ENCODE data around the gene FRMD3.

The FRMD3 gene

DNA sequence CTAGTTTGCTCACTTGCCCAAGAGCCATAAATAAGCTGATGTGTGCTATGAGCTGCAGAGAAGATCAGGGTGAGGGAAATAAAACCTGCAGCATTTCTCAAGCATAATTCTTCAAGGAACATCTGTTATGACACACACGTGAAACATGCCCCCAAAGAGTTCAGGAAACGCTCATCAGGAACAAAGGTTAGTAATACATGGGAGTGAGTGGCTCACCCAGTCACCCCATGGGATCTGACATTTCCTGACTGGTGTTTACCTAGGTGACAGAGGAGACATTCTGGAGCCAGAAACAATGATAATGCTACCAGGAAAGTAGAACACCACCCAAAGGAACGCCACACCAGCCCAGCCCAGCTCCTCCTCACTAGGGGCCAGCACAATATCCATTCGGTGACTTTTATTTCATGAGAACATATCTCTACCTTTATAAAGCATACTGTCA is 66.0 kb downstream of the FRMD3 start:
- no peak for DNase-seq

DNA sequence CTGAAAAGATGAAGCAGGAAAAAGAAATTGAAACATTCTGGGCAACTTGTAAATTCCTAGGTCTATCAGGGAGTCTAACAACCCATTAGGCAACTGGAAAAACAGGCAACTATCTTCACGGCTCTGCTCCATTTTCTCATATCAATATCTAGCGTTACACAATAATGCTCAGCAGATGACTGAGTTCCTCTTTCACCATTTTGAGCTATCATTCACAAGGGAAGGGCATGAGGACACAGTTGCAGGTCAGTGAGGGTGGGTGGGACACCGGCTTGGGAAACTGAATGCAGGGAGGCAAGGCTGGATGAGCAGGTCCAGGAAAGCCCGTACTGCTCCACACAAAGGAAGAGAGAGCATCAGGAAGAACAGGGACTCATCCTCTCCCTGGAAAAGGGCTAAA is 67.0 kb downstream of the FRMD3 start:
- no peak for DNase-seq

DNA sequence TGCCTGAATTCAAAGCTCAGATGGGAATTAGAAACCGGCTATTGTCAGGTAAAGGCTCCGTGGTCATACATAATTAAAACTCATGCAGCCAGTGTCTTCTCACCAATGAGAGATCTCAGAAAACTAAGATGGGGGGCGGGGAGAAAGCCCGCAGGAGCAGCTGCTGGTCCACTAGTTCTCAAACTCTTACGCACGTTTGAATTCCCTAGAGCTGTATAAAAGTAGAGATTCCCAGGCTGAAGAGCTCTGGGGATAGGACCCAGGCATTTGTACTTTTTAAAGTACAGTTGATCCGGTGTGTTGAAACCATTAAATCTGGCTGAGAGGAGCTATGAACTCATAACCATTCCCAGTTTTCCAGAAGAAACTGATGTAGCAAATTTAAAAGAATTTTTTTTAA is 68.5 kb downstream of the FRMD3 start:
- DNase-seq, result no peak

DNA sequence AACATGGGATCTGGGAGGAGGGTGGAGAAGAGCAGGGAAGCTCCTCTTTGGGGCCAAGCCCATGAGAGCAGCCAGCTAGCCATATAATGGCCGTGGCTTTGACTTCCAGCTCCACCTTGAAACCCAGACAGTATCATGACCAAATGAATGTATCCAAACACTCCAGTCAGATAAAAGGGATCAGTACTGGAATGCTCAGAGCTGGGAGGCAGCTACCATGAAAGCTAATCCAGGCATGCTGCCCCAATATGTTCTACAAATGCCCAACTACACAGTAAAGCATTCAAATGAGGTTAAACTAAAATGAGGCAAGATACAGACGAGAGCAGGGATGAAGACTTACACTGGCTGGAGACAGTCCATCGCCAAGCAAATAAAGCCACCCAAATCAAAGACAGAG is 69.4 kb downstream of the FRMD3 start:
- no peak for DNase-seq

DNA sequence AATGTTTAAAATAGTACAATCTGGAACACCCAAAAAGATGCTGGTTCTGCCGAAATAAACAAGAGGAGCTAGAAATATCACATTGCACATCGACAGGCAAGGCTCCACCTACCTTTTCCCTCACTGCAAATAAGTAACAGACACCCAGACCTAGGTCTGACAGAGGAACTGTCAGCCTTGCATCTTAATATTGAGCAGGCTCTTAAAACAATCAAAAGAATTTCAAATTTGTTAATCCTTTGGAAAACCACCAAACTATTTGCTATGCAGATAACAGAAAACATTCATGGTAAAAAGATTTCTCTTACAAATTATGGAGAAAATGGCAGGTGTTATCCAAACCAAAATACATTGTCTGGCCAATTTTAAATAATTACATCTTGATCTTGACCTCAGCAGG is 71.3 kb downstream of the FRMD3 start:
- no peak for DNase-seq

DNA sequence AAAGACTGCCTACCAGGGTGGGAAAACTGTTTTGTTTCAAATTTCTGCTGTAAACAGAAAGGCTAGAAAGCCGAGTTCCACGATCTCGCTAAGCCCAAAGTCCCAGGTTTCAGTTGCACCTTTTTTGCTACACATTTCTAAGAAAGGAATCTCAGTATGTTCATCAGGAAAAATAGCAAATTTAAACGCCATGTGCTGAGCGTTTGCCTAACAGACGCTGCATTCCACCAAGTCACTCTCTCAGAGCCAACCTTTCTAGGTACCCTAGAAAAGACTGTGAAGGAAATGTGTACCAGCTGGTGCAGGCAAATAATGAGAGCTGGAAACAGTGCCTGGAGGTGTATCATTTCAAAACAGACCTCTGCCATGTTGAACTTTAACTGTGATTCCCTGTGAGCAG is 71.8 kb downstream of the FRMD3 start:
- no peak for DNase-seq

DNA sequence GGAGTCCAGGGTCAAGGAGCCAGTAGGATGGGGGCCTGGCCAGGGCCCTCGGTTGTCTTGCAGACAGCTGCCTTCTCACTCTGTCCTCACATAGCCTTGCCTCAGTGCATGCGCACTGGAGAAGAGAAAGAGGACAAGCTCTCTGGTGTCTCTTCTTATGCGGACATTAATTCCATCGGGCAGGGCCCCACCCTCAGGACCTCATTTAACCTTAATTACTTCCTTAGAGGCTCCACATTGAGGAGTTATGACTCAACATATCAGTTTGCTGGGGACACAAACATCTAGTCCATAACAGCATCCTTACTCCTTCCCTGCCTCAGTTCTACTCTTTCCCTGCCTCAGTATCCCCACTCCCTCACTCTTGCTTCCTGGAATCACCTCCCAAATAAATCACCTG is 78.4 kb downstream of the FRMD3 start:
- DNase-seq, result no peak

DNA sequence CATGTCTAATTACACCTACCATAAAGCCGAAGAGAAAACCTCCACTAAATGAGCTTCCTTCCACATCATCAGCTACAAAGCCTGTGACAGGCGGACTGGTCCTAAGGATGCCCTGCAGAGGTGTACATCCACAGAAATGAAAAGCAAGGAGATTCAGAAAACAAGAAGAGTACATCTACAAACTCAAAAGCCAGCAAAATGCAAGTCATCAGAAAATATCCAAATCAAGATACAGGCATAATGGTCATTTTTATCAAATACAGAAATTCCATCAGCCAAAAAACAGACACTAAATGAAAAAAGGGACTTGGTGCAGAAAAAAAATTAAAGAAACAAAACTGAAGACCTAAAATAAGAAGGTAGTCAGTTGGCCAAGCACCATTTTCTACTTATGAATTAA is 79.7 kb downstream of the FRMD3 start:
- DNase-seq, result no peak

DNA sequence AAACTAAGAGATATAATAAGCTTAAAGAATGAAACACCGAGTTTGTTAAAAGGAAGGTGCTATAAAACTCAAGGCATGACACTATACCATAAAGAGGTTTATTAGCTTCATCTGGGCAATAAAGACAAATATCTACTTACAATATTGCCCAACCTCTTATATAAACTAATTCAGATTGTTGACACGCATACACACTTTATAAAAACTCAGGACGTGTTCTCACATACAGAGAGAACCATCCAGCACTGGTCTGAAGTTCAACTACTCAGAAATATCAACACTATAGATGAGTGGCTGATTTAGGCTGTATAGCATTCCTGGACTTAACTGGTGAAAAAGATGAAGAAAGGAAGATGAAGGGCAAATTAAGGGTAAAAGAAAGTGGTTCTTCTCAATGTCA is 81.2 kb downstream of the FRMD3 start:
- no peak for DNase-seq

DNA sequence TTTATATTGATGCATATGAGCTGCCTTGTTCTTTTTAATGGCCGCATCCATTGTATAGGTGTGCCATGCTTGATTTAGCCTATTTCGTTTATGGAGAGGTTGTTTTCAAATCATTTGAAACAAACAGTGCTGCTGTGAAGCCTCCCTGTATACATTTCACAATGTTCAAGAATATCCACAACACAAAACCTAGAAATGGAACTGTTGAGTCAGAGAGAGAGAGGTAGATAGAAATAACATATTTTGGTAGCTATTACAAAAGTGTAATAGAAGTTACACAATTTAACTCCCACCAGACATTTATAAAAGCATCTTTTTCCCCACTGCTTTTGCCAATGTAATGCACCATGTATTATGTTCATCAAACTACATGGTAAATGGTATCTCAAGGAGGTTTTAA is 82.0 kb downstream of the FRMD3 start:
- DNase-seq, result no peak

DNA sequence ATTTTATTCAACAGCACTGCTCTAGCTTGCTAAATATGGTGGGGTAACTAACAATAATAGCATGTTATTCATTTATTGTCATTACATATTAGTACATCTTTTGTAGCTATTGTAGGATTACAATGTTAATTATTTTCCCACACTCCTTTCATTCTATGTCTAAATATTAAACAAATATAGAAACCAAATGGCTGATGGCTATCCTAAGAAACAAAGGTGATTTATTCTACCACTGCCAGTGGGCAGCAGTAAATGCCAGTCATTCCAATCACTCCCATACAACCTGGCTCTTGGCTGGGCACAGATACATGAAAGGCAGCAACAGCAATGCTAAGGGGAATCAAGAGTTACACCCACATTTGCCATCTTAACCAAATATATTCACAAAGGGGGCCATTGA is 84.1 kb downstream of the FRMD3 start:
- no peak for DNase-seq

DNA sequence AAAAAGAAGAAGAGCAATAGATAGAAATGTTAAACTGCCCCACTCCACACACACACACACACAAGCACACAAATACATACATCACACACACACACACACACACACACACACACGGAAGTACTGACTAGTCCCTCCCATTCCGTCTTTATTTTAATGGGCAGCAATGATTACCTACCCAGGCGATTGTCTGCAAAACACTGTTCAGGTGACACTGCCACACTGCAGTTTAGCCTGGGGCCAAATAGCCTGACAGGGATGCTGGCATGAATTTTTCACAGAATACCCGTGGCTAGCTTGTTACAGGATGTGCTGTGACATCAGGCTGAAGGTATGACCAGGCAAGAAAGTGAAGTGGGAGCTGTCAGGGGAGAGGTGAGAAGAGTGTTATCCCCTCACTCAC is 86.9 kb downstream of the FRMD3 start:
- peak; percentile 47 for DNase-seq

DNA sequence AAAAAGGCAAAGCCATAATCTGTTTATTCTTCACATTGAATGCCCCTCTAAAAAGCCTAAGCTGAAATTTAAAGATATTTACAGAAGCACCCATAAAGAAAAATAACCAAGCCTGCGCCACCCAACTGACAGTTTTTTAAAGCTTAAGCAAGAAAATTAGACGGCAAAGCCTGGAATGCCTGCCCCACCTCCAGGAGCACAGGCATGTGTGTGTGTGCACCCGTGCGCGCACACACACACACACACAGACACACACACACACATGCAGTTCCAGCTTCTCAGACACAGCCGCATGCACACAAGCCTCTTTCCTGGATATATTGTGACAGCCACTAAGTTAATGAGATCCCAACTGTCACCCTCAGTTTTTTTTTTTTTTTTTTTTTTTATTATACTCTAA is 88.2 kb downstream of the FRMD3 start:
- DNase-seq, result no peak

DNA sequence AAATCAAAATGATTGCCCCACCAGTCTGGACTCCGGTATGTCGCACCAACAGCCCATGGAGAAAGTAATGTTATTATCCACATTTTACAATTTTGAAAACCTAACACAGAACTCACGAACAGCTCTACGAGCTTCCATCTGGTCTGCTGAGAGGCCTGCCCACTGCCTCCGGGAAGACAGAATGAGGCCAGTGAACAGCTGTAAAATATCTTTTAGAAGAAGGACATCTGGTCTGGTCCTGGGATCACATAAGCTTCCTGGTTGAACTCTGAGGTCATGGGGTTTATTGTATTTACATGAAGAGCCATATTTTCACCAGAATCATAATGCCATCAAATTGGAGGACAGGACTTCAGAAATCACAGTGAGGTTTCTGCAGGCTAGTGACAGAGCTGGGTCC is 89.0 kb downstream of the FRMD3 start:
- no peak for DNase-seq

DNA sequence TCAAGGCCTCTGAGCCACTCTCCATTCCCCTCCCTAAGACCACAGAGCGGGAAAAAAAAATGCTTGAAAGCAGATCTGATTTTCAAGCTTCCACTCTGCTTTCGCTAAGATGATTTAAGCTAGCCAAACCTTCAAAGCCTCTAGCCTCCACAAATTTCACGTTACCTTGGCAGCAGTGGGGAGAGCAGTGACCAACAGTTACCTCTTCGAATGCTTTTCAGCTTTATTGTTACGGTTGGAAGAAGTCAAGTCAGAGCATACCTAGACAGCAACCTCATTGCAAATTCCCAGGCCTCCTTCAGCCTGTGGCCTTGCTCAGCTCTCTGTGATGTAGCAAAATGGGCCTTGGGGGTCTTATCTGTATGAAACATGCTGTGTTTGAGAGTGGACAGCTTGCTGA is 89.6 kb downstream of the FRMD3 start:
- no peak for DNase-seq

DNA sequence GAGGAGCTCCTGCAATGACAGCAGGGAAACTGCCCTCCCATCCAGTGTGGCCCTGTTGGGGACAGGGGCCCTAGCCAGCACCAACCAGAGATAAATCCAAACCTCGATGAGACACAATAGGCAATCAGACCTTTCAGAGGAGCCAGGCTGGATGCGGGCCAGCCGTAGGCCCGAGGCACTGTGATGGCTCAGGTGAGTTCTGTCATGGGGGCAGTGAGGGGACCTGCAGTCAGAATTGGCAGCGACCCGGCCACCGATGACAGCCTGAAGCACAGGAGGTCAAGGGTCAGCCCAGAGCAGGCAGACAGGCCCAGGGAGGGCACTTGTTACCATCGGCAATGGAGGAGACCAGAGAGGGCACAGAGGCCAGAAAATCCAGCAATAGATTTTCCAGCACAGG is 90.8 kb downstream of the FRMD3 start:
- DNase-seq, result no peak

DNA sequence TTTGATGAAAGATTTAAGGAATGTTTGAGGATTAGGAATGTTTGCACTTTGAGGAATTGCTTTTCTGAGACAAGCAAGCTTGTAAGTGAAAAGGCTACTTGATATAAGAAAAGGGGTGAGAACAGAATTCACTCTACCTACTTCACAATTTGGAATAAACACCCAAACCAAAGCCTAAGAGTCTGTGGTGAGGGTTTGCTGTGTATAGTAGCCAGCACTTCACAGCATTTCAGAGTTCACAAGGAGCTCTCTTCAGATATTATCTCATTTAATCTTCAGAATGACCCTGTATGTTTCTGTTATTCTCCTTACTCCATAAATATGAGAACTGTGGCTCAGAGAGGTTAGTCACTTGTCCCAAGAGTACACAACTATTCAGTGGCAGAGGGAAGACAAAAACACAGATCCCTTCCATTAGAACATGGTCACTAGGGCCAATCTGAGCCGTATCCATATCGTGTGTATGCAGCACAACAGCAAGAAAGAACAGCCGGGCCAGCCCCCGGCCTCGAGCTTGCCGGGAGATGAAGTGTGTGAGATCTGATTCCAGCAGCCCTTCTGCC is 92.4 kb downstream of the FRMD3 start:
- no peak for DNase-seq

DNA sequence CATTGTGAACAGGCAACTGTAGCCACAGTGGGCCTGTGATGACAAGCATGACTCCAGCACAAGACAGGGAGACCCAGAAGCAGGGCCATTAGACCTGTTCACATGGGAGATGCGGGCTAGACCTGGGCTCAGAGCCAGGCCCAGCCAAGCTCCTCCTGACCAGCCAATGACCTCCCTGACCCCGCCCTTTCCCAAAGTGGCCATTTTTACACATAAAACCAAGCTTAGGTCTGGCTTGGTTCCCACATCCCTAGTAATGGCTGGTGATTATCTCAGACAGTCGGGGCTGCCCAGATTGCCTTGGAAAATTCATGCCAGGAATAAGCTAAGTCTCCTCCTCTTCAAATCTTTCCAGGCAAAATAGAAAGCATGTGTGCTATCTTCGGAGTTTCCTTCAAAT is 94.1 kb downstream of the FRMD3 start:
- no peak for DNase-seq

DNA sequence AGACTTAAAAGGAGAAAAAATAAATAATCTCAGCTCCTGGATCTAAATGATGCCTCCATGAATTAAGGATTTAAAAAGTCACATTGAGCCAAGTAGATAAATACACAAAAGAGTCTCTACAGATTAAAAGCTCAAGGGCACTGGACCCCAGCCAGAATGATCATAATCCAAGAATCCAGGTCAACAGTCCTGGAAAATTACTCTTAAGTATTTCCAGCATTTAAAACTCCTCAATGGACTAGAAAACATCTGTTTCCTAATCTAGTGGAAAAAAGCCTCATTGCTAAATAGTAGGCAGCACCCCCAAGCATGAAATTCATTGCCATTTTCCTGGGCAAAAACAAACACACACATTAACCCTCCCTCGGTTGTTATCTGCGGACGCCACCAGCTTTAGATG is 96.8 kb downstream of the FRMD3 start:
- DNase-seq, result no peak

DNA sequence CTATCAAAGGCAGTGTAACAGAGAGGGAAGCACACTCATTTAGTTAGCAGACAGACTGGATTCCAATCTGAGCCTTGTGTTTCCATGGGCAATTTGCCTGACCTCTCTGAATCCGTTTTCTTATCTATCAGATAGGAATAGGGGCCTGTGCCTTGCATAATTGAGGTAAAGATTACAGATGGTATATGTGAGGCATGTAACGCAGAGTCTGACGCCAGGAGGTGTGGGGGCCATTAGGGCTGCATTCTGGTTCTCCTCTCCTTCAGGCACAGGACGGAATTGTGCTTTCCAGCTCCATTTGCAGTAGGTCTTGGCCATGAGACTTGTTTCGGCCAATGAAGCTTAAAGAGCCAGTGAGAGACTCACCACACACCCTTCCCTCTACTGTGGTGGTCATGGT is 97.6 kb downstream of the FRMD3 start:
- no peak for DNase-seq

DNA sequence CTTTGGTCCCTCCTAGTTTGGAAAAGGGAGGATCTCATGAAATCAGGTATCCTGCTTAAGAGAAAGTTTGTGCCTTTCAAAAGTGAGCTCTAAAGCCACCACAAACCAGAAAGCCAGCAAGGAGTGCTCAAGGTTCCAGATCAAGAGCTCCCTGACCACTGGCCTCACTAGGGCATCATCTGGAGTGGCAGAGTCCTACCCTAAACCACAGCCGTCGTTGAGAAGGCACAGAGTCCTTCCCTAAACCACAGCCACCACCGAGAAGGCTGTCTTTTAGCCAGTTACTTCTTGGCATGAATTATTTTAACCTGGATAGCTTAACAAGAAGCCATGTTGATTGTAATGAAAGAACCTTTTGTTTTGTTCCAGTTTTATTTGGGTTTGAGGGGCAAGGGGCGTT is 102.9 kb downstream of the FRMD3 start:
- no peak for DNase-seq

DNA sequence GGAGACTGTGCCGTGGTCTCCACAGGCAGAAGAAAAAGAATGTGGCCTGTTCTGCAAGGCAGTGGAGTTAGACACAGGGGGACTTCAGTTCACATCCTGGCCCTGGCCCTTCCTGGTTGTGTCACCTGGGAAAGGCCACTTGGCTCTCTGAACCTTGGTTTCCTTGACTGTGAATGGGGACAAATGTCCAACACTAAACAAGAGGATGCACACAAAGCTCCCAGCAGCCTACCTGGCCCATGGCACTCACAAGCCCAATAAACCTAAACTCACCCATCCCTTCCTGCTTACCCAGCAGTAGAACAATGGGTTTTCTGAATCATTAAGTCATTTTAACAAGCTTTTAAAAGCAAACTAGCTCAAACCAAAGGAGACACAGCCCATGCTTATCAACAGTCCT is 103.9 kb downstream of the FRMD3 start:
- no peak for DNase-seq

DNA sequence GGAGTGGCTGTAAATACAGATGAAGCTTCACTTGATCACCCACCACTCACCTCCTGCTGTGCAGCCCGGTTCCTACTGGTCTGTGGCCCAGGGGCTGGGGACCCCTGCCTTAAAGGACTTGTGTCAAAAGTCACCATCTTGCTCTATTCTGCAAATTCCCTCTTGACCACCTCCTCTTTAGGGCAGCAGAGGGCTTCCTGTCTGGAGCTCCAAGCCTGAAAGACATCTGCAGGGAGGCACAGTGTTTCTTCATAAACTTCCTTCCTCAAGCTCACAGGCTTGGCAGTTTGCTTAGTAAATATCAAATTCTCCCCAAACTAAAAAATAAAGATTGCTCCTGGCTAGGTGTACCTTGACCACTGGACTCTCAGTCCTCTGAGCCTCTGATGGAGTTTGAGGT is 104.4 kb downstream of the FRMD3 start:
- no peak for DNase-seq

DNA sequence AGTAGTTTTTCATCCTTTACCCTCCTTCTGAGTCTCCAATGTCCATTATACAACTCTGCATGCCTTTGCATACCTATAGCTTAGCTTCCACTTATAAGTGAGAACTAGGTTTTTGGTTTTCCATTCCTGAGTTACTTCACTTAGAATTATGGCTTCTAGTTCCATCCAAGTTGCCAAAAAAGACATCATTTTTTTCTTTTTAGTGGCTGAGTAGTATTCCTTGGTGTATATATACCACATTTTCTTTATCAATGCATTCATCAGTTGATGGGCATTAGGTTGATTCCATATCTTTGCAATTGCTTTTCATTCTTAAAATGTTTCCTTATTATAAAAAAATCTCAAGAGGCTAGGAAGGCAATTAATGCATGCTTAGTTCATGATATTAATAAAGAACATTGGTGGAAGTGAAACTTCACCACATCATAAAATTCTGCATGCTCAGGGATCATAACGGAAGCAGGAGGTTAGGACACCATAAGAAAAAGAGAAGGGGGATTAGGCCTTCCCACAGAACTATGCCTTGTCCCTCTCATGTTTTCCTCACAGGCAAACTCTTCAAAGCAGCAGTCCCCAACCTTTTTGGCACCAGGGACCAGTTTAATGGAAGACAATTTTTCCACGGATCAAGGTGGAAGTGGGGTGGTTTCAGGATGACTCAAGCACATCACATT is 105.2 kb downstream of the FRMD3 start:
- DNase-seq, result no peak

DNA sequence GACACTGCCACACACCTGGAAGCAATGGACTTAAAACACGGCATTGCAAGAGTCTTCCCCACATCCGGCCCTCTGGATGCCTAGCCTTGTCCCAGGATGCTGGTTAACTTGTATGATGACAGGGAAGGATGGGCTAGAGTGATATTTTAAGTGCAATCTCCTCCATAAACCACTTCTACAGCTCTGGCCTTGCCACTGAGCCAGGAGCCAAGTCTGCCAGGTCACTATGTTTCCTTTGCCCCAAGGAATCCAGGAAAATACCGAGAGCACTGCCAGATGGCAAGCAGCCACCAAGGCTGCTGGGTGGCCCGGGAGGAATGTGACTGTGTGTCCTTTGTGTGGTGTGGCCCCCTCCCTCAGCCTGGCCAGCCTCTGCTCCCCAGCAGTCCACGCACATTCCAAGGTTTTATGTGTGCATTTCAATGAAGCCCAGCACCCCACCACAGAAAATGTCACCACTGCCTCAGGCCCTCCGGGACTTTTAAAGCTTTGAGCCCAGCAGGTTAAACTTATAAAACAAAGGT is 106.0 kb downstream of the FRMD3 start:
- no peak for DNase-seq

Data from NCI-H774 (cell line).